HK-2 (cell line): ENCODE measurements around the gene MRC2.
"Not testable (repeated sequence)": the region's sequence is repeated elsewhere in the genome, so short reads cannot be mapped to it uniquely, and the experiment has no call there.

Experiments
- DNase-seq: peaks from one replicate; pipeline ENCODE4 v3.0.0-alpha.2; 2018; ENCODE audit not compliant: unreplicated experiment

Gene MRC2

DNA sequence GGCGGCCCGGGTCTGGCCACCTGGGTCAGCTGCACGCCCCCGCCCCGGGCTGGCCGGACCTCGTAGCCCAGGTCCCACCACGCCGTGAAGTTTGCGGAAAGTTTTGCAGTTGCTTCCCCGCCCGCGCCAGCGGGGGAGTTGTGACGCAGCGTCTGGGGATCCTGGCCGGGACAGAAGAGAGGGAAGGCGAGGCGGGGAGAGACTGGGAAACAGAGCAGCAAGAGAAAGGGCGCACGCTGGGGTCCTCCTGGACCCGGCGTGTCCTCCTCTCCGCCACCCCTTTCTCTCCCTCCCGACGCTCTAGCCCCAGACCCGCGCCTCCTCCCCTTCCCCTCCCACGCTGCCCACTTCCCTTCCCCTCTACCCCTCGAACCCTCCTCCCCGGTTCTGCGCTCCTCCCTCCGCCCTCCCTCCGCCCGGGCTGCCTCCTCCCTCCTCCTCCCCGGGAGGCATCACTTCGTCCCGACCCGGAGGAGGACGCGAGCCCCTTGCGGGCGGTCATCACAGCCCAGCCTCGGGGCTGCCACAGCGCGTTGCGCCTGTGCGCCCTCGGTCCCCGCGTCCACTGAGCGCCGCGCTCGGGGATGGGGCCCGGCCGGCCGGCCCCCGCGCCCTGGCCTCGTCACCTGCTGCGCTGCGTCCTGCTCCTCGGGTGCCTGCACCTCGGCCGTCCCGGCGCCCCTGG is at the start of gene MRC2:
TSS of gene MRC2 (plus strand) at position 452 of the 685 bp plus-strand sequence. CDS start at position 585, 133 bp downstream.
- DNase-seq: peak; percentile 76

DNA sequence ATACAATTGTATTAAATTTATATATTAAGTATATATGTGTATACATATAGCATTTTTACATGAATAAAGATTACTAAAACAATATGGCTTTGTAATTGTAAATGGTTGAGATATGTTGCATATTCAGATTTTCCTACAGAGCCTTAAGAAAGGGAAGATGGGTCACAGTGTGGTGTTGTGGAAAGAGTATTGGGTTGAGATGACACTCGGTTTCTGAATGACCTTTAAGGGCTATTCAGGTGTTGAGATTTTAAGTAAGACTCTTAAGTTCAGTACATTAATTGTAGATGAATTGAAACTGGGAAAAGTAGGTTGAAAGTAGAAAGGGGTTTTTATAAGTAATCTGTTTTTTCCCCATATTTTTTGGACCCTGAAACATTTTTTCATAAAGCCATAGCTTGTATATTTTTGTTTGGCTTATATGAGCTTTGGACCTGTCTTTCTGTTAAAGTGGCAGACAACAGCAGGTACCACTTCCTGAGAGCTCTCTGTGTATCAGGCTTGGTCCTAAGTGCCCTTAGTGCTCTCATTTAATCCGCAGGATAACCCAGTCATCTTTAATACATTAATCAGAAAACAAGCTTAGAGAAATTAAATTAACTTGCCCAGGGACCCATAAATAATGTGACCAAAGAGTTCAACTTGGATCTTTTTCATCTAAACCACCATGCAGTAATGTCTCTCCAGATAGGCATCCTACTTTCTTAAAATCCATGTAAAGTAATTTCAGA is 48.5 kb upstream of the MRC2 start:
- DNase-seq: no peak

- no peak for DNase-seq
Observed at GRCh38 chr17:62580947-62581346, 46.5 kb upstream of the MRC2 start.

- DNase-seq: no peak
Observed at GRCh38 chr17:62581764-62582163, 45.7 kb upstream of the MRC2 start.

DNA sequence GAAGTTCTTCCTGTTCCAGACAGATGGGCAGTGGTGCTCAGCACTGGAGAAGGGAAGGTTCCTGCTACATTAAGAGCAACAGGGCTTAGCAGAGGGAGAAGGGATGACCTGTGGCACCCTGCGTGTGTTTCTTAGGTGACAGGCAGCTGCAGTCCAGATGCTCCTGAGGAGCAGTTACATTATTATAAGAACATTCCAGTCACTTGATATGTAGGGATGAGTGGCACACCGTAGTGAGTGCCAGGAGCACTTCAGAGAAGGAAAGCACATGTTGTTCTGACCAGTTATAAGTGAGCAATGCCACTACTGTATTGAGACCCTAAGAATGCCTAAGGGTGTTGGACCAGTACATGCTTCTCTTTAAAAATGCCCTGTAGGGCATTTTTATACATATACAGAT is 39.9 kb upstream of the MRC2 start:
- DNase-seq: no peak

GRCh38 chr17:62588109-62588508 is 39.4 kb upstream of the MRC2 start:
- DNase-seq: no peak

- DNase-seq: no peak
Observed at GRCh38 chr17:62591333-62591732, 36.1 kb upstream of the MRC2 start.

DNA sequence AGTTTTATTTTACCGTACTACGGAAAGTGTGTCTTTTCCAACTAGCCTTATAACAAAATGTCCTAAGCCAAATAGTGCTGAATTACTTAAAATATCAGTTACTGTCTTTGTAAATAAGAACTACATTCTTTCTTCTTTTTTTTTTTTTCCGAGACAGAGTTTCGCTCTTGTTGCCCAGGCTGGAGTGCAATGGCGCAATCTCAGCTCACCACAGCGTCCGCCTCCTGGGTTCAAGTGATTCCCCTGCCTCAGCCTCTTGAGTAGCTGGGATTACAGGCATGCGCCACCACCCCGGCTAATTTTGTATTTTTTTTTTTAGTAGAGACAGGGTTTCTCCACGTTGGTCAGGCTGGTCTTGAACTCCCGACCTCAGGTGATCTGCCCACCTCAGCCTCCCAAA is 35.6 kb upstream of the MRC2 start:
- not testable (repeated sequence) for DNase-seq

- no peak for DNase-seq
Observed at GRCh38 chr17:62592341-62593099, 35.0 kb upstream of the MRC2 start.

GRCh38 chr17:62595484-62595883 is 32.0 kb upstream of the MRC2 start:
- DNase-seq: no peak

GRCh38 chr17:62596662-62597061 is 30.8 kb upstream of the MRC2 start:
- DNase-seq: no peak

DNA sequence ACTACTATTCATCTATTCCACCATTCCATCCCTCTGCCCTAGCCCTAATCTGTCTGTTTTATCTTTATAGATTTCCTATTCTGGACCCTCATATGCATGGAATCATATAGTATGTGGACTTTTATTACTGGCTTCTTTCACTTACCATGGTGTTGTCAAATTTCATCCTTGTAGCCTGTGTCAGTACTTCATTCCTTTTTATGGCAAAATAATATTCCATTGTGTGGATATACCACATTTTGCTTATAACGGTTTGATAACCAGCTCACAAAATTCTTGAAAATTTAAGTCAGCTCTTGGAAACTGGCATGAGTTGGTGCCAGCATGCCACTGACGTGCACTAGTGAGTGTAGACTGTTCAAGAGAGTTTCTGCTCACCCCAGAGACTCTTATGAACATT is 30.3 kb upstream of the MRC2 start:
- DNase-seq: no peak

- DNase-seq: no peak
Observed at GRCh38 chr17:62597920-62598319, 29.6 kb upstream of the MRC2 start.

DNA sequence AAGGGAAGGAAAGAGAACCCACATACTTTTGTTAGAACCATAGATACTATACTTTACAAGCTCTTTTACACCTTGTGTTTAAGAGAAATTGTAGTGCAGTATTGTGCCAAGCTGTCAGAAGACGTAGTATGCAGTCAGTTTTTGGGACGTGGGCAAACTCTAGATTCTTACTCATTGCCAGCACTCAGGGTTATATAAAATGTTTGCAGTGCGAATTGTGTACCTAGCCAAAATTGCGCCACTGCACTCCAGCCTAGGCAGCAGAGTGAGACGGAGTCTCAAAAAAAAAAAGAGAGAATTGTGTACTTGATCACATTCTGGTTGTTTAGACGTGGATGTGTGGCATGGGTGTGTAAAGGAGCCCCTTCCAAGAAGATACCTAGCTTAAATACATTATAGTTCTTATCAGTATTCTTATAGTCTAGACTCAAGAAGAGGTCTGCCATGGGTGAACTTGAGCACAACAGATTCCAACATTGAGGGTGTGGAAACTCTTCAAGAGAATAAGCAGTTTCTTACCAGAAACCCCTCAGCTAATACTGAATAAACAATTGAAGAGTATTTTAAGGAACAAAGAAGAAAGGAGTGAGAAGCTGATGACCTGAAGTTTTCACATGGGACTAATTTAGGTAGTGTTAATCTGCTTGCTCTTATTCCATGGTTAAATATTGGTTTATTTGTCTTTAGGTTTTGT is 27.4 kb upstream of the MRC2 start:
- no peak for DNase-seq

DNA sequence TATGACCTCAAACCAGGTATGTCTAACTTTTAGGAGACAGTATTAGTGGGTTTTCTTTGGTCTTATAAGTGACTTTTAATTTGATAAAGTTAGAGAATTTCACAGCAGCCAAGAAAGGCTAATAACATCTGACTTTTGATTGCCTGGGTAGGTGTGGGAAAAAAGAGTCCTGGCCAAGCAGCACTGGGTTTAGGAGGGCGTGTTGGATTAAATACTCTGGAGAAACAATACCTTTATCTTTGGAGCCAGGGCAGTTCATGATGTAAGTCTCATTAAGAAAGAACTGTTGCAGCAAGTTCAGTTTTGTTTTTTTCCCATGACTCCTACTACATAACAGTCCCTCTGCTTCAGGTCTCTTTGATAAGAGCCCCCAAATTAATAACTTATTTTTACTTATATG is 26.7 kb upstream of the MRC2 start:
- DNase-seq: no peak

DNA sequence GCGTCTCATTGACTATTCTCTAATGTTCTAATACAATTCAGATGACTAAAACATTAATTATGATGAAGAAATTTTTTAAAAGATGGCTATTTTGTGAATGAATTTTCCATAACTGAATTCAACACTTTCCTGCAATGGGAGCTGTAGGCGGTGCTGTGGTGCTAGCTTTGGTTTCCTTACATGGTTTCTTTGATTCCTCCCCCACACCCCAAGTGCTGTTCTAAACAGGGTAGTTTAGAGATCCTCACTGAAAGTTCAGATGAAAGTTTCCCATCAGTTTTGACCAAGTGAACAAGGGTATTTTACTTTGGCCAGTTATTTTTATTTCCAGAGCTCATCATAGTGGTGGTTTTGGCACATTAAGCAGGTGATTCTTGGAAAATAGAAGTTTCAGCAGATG is 26.0 kb upstream of the MRC2 start:
- no peak for DNase-seq

DNA sequence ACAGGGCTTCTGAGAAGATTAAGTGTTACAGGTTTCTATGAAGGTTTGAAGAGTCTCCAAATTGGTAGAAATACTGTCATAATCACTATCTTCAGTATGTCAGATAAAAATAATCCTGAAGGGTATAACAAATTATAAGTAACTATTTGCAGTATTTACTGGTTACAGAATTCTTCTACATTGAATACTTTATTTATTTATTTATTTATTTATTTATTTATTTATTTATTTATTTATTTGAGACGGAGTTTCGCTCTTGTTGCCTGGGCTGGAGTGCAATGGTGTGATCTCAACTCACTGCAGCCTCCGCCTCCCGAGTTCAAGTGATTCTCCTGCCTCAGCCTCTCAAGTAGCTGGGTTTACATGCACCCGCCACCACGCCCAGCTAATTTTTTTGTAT is 23.7 kb upstream of the MRC2 start:
- DNase-seq: not testable (repeated sequence)

- no peak for DNase-seq
Observed at GRCh38 chr17:62605588-62605987, 21.9 kb upstream of the MRC2 start.

GRCh38 chr17:62611292-62611691 is 16.2 kb upstream of the MRC2 start:
- no peak for DNase-seq

- no peak for DNase-seq
Observed at GRCh38 chr17:62611728-62612127, 15.7 kb upstream of the MRC2 start.

DNA sequence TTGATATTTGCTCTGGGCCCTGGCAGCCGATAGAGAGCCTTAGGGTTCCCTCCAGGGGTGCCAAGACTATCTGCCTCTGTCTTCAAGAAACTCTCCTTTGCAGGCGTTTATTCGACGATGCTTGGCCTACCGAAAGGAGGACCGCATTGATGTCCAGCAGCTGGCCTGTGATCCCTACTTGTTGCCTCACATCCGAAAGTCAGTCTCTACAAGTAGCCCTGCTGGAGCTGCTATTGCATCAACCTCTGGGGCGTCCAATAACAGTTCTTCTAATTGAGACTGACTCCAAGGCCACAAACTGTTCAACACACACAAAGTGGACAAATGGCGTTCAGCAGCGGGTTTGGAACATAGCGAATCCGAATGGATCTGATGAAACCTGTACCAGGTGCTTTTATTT is 15.2 kb upstream of the MRC2 start:
- DNase-seq: not testable (repeated sequence)

GRCh38 chr17:62613095-62613494 is 14.4 kb upstream of the MRC2 start:
- not testable (repeated sequence) for DNase-seq
